Liver (tissue), 9 donors: Measurements from ENCODE around the gene WDR45B. TPM values are rescaled to one million over a fixed set of nuclear protein-coding genes. Genes with fewer than 3 reads are reported as not detected.

Experiments
- DNase-seq: peaks from one replicate; pipeline ENCODE4 v3.0.0-alpha.2; 2017; ENCODE audit warnings: low spot score
- H3K27ac ChIP-seq, 2 donors: one replicate each; pipeline ENCODE4 v1.7.0; 2013; ENCODE audit warnings: inconsistent platforms in 2 of 2, low read length in 2 of 2, control low read depth in 1 of 2, low read depth in 1 of 2, mild to moderate bottlenecking in 1 of 2
- H3K27me3 ChIP-seq, 4 donors: one replicate each; pipeline versions ENCODE4 v1.6.1 to v1.7.0; 2013; ENCODE audit warnings: low read length in 3 of 4, inconsistent platforms in 1 of 4, mild to moderate bottlenecking in 1 of 4, moderate library complexity in 1 of 4; ENCODE audit not compliant: control insufficient read depth in 4 of 4, insufficient read depth in 4 of 4
- H3K36me3 ChIP-seq, 4 donors: one replicate each; pipeline versions ENCODE4 v1.6.1 to v1.7.0; 2013; ENCODE audit warnings: low read length in 3 of 4, mild to moderate bottlenecking in 3 of 4, low read depth in 1 of 4, moderate library complexity in 1 of 4; ENCODE audit not compliant: control insufficient read depth in 4 of 4, insufficient read depth in 3 of 4
- H3K4me1 ChIP-seq, 4 donors: one replicate each; pipeline versions ENCODE4 v1.6.1 to v1.7.0; 2013; ENCODE audit warnings: low read length in 3 of 4, mild to moderate bottlenecking in 3 of 4, moderate library complexity in 1 of 4; ENCODE audit not compliant: control insufficient read depth in 4 of 4, insufficient read depth in 4 of 4
- H3K4me3 ChIP-seq, 3 donors: one replicate each; pipeline versions ENCODE4 v1.6.1 to v1.7.0; 2013; ENCODE audit warnings: low read length in 3 of 3, control low read depth in 1 of 3, low read depth in 1 of 3, mild to moderate bottlenecking in 1 of 3
- H3K9ac ChIP-seq, 2 donors: one replicate each; pipeline ENCODE4 v1.7.0; 2013; ENCODE audit warnings: low read length in 2 of 2, mild to moderate bottlenecking in 2 of 2, moderate library complexity in 2 of 2, control low read depth in 1 of 2, low read depth in 1 of 2
- H3K9me3 ChIP-seq, 4 donors: one replicate each; pipeline versions ENCODE4 v1.6.1 to v1.7.0; 2013; ENCODE audit warnings: low read length in 3 of 4; ENCODE audit not compliant: control insufficient read depth in 4 of 4
- ATF3 ChIP-seq: IDR thresholded peaks from 2 replicates; pipeline ENCODE4 v1.6.1; 2016; ENCODE audit warnings: antibody characterized with exemption
- CTCF ChIP-seq: fragments of 150-350 bp; IDR thresholded peaks from 2 replicates; pipeline ENCODE4 v1.5.1; 2017; ENCODE audit warnings: improper control_type of control experiment, low read depth, low read length; ENCODE audit not compliant: missing input control
- EGR1 ChIP-seq, 2 donors: IDR thresholded peaks; 2 replicates each; pipeline ENCODE4 v1.6.1; 2016 to 2018; ENCODE audit warnings: antibody characterized with exemption in 2 of 2, low read depth in 2 of 2
- FOXA1 ChIP-seq: IDR thresholded peaks from 2 replicates; pipeline ENCODE4 v1.6.1; 2016; ENCODE audit warnings: antibody characterized with exemption
- FOXA2 ChIP-seq: IDR thresholded peaks from 2 replicates; pipeline ENCODE4 v1.6.1; 2016; ENCODE audit warnings: antibody characterized with exemption
- GABPA ChIP-seq, 2 donors: IDR thresholded peaks in 1 of 2; conservative IDR thresholded peaks in 1 of 2; 2 replicates each; pipeline ENCODE4 v1.6.1; 2016; ENCODE audit warnings: antibody characterized with exemption in 2 of 2, mild to moderate bottlenecking in 1 of 2, moderate library complexity in 1 of 2
- HNF4A ChIP-seq, 2 donors: conservative IDR thresholded peaks; 2 replicates each; pipeline ENCODE4 v1.6.1; 2016; ENCODE audit warnings: antibody characterized with exemption in 2 of 2, mild to moderate bottlenecking in 2 of 2
- HNF4G ChIP-seq: IDR thresholded peaks from 2 replicates; pipeline ENCODE4 v1.6.1; 2016; ENCODE audit warnings: antibody characterized with exemption
- JUND ChIP-seq, 2 donors: IDR thresholded peaks; 2 replicates each; pipeline ENCODE4 v1.6.1; 2016; ENCODE audit warnings: antibody characterized with exemption in 2 of 2
- RAD21 ChIP-seq, 2 donors: IDR thresholded peaks; 2 replicates each; pipeline ENCODE4 v1.6.1; 2016; ENCODE audit warnings: antibody characterized with exemption in 2 of 2, mild to moderate bottlenecking in 2 of 2
- RXRA ChIP-seq, 2 donors: IDR thresholded peaks; 2 replicates each; pipeline ENCODE4 v1.6.1; 2017 to 2018; ENCODE audit warnings: antibody characterized with exemption in 2 of 2, mild to moderate bottlenecking in 1 of 2
- SP1 ChIP-seq: IDR thresholded peaks from 2 replicates; pipeline ENCODE4 v1.6.1; 2018; ENCODE audit warnings: antibody characterized with exemption, mild to moderate bottlenecking
- TAF1 ChIP-seq: conservative IDR thresholded peaks from 2 replicates; pipeline ENCODE4 v1.6.1; 2016; ENCODE audit warnings: antibody characterized with exemption, mild to moderate bottlenecking
- YY1 ChIP-seq: IDR thresholded peaks from 2 replicates; pipeline ENCODE4 v1.6.1; 2016; ENCODE audit warnings: antibody characterized with exemption, mild to moderate bottlenecking
- WGBS: extraction: QIAGEN DNeasy Blood & Tissue Kit; methylation state at CpG from one replicate; pipeline ENCODE4 v1.1.7; 2013; 5-methylcytosine and 5-hydroxymethylcytosine counted together
- polyA plus RNA-seq, 2 donors: library from polyadenylated mRNA; stranded (reverse) in 1 of 2; unstranded in 1 of 2; fragments of 200-250 nt in 1 of 2; fragments of >200 nt in 1 of 2; fragmentation: Nextera tagmentation in 1 of 2; extraction: Ambion mirVana in 1 of 2; gene quantifications; one replicate each; pipeline versions ENCODE4 v1.2.1 to v1.2.3, GENCODE V29; 2013 to 2015
- total RNA-seq, 2 donors: library from RNA; depleted of rRNA; stranded (reverse); fragments of >200 nt; gene quantifications; one replicate each; pipeline ENCODE4 v1.2.3, GENCODE V29; 2014
- TF ChIP-seq, protein P1 (sequence below): IDR thresholded peaks from 2 replicates; pipeline ENCODE4 v1.6.1; 2016; ENCODE audit warnings: antibody characterized with exemption
- TF ChIP-seq, protein P2 (sequence below): IDR thresholded peaks from 2 replicates; pipeline ENCODE4 v1.6.1; 2016; ENCODE audit warnings: antibody characterized with exemption
- donor health status: healthy.
- donor health status: healthy.
- donor health status: healthy.
- donor health status: healthy.
- donor health status: healthy.

The WDR45B gene
- total and polyA plus RNA-seq, 4 donors, result 25.4 to 40.9 (median 29.2) TPM

- Histone ChIP-seq H3K4me3 (peak overlapping the region; percentile 46 to 90 (median 60)), H3K9ac (no peak overlapping the region), H3K9me3 (peaks cover 0 to 6% (median 2%) of the 10 kb centered on the region in 4 donors), H3K27me3 (no peaks in the 10 kb centered on the region), H3K27ac (no peak overlapping the region), H3K4me1 (peaks cover 10 to 22% (median 15%) of the 10 kb centered on the region in 4 donors), H3K36me3 (no peaks in the 10 kb centered on the region)
- no peak for DNase-seq
- TF ChIP-seq HNF4A (conservative IDR thresholded peaks at IDR 0.05), result no peak
- no peak for TF ChIP-seq JUND (IDR thresholded peaks at IDR 0.05)
- no peak for TF ChIP-seq TAF1
- TF ChIP-seq RAD21 (IDR thresholded peaks at IDR 0.05), result no peak
- TF ChIP-seq ATF3, result no peak
- no peak for TF ChIP-seq EGR1 (IDR thresholded peaks at IDR 0.05; ENCODE audit: low read depth in 2 of 2)
- TF ChIP-seq, protein P1, sequence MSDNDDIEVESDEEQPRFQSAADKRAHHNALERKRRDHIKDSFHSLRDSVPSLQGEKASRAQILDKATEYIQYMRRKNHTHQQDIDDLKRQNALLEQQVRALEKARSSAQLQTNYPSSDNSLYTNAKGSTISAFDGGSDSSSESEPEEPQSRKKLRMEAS, result no peak
- no peak for TF ChIP-seq FOXA1
- no peak for TF ChIP-seq YY1
- TF ChIP-seq SP1, result no peak
- TF ChIP-seq, protein P2, sequence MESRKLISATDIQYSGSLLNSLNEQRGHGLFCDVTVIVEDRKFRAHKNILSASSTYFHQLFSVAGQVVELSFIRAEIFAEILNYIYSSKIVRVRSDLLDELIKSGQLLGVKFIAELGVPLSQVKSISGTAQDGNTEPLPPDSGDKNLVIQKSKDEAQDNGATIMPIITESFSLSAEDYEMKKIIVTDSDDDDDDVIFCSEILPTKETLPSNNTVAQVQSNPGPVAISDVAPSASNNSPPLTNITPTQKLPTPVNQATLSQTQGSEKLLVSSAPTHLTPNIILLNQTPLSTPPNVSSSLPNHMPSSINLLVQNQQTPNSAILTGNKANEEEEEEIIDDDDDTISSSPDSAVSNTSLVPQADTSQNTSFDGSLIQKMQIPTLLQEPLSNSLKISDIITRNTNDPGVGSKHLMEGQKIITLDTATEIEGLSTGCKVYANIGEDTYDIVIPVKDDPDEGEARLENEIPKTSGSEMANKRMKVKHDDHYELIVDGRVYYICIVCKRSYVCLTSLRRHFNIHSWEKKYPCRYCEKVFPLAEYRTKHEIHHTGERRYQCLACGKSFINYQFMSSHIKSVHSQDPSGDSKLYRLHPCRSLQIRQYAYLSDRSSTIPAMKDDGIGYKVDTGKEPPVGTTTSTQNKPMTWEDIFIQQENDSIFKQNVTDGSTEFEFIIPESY, result no peak
- no peak for TF ChIP-seq RXRA (IDR thresholded peaks at IDR 0.05)
- WGBS, result 48% methylated on average over 48 of the region's 48 CpGs
These were observed 48.9 kb upstream of the WDR45B start for GRCh38 chr17:82696916-82697807.

- Histone ChIP-seq H3K4me3 (no peak overlapping the region), H3K36me3 (no peaks in the 10 kb centered on the region), H3K27ac (no peak overlapping the region), H3K27me3 (no peaks in the 10 kb centered on the region), H3K9me3 (peaks cover 0 to 6% (median 2%) of the 10 kb centered on the region in 4 donors), H3K4me1 (peaks cover 10 to 22% (median 15%) of the 10 kb centered on the region in 4 donors), H3K9ac (no peak overlapping the region)
- no peak for TF ChIP-seq JUND (IDR thresholded peaks at IDR 0.05)
- WGBS, result 96% methylated on average over 16 of the region's 17 CpGs
- DNase-seq, result no peak
These were observed 48.0 kb upstream of the WDR45B start for GRCh38 chr17:82696259-82696658.

- no peak overlapping the region for H3K4me3 ChIP-seq
- no peaks in the 10 kb centered on the region for H3K27me3 ChIP-seq
- peaks cover 0 to 6% (median 2%) of the 10 kb centered on the region in 4 donors for H3K9me3 ChIP-seq
- peaks cover 10 to 18% (median 14%) of the 10 kb centered on the region in 4 donors for H3K4me1 ChIP-seq
- no peak overlapping the region for H3K9ac ChIP-seq
- 72% methylated on average over 2 of the region's 2 CpGs for WGBS
- no peaks in the 10 kb centered on the region for H3K36me3 ChIP-seq
- no peak for DNase-seq
- TF ChIP-seq, protein P2, result no peak
- TF ChIP-seq FOXA1, result no peak
- no peak for TF ChIP-seq ATF3
- no peak for TF ChIP-seq YY1
- no peak for TF ChIP-seq TAF1
- TF ChIP-seq HNF4A (conservative IDR thresholded peaks at IDR 0.05), result no peak
- no peak for TF ChIP-seq HNF4G
- TF ChIP-seq GABPA (IDR thresholded peaks at IDR 0.05 in 1 of 2, conservative IDR thresholded peaks at IDR 0.05 in 1 of 2), result no peak
- TF ChIP-seq CTCF, result no peak
- TF ChIP-seq RXRA (IDR thresholded peaks at IDR 0.05), result no peak
- no peak for TF ChIP-seq FOXA2
- no peak for TF ChIP-seq RAD21 (IDR thresholded peaks at IDR 0.05)
- TF ChIP-seq SP1, result no peak
- no peak overlapping the region for H3K27ac ChIP-seq
These were observed 46.4 kb upstream of the WDR45B start for GRCh38 chr17:82694647-82695046.
